ENCODE data around the gene PRCC.

GRCh38 chr1:156742801-156743200 lies 24.5 kb upstream of the PRCC start:
- TF ChIP-seq CTCF (IDR thresholded peaks at IDR 0.05) (no peak), POLR2A (IDR thresholded peaks at IDR 0.05) (no peak)

Data from uterus (tissue), 2 donors.